Calu3 (cell line): ENCODE results near the gene BCL11A. TPM values are rescaled to one million over a fixed set of nuclear protein-coding genes. Genes with fewer than 3 reads are reported as not detected.

ENCODE experiments used
- BruUV-seq: library from RNA; stranded (reverse); fragments of 400-500 nt; replicated peaks from 2 replicates; lab custom pipeline; 2021; lab: Mats Ljungman, UMichigan
- CTCF ChIA-PET: fragments of 300-600 bp; sonication (Branson Sonifier 250); formaldehyde crosslinking; loops from one replicate; lab custom pipeline; 2022; ENCODE audit warnings: antibody characterized with exemption; lab: Charles Lee
- DNase-seq: peaks from one replicate; pipeline ENCODE4 v3.0.0; 2022
- H3K27ac Mint-ChIP-seq: one replicate; pipeline ENCODE4 v1.8.0; 2022; ENCODE audit warnings: mixed read lengths; ENCODE audit not compliant: unreplicated experiment
- H3K27me3 Mint-ChIP-seq: one replicate; pipeline ENCODE4 v1.8.0; 2022; ENCODE audit warnings: mixed read lengths; ENCODE audit not compliant: unreplicated experiment
- H3K36me3 Mint-ChIP-seq: one replicate; pipeline ENCODE4 v1.8.0; 2022; ENCODE audit warnings: mild to moderate bottlenecking, moderate library complexity, mixed read lengths; ENCODE audit not compliant: insufficient read depth, unreplicated experiment
- H3K4me1 Mint-ChIP-seq: one replicate; pipeline ENCODE4 v1.8.0; 2022; ENCODE audit warnings: mild to moderate bottlenecking, low read depth, mixed read lengths; ENCODE audit not compliant: unreplicated experiment
- H3K4me3 Mint-ChIP-seq: one replicate; pipeline ENCODE4 v1.8.0; 2022; ENCODE audit warnings: mild to moderate bottlenecking, low read depth, moderate library complexity, mixed read lengths; ENCODE audit not compliant: unreplicated experiment
- H3K9me3 Mint-ChIP-seq: one replicate; pipeline ENCODE4 v1.8.0; 2022; ENCODE audit warnings: low read depth, mixed read lengths; ENCODE audit not compliant: unreplicated experiment
- CTCF ChIP-seq: fragments of 200-600 bp; IDR thresholded peaks from one replicate; pipeline ENCODE4 v1.8.0; 2022; ENCODE audit warnings: antibody characterized with exemption; ENCODE audit not compliant: unreplicated experiment
- intact Hi-C: fragments of 100-400 bp; cut with micrococcal nuclease; formaldehyde crosslinking; loops from one replicate; pipeline ENCODE4 v1.10.0; 2022; ENCODE audit not compliant: unreplicated experiment
- total RNA-seq: library from RNA; stranded (reverse); gene quantifications from 2 replicates; pipeline ENCODE4 v1.2.3, GENCODE V29; 2022

BCL11A gene
- total RNA-seq, 1 experiment from 2014 or later, result 8.5 TPM

- Mint-ChIP-seq H3K27ac (no peak overlapping the region), H3K4me1 (peaks cover 16% of the 10 kb centered on the region)
These were observed 72.2 kb downstream of the BCL11A start for GRCh38 chr2:60481257-60481656.

DNA sequence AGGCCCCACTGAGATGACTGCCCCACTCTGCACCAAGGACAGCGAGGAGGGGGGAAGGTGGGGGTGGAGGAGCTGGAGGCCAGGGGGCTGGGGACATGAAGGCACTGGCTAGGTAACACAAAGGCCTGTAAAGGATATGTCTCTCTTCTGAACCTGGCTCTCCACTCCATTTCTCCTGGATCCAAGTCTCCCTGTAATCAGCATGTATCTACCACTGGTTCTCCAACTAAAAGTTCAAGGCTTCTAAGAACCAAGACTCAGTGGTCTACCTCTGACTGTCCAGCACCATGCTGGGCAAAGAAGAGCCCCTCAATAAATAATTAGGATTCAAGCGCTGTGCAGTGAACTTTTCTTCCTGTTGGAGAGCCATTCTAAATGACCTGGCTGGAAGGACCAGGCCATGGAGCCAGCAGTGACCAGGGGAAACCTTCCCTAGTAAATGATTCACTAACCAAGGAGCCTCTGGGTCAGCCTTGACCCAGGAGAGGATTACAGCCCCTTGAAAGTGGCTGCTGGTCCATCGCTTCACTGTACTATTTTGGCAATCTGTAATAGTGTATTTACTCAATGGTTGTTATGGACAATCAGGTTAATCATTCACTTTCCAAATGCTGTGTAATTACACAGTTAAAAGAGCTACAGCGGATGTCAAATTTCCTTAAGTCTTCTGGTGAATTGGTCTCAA, 73.2 kb downstream of the BCL11A start:
- no peaks in the 10 kb centered on the region for H3K9me3 Mint-ChIP-seq
- H3K4me1 Mint-ChIP-seq, result peaks cover 16% of the 10 kb centered on the region
- TF ChIP-seq CTCF, result no peak
- no TSS peak for BruUV-seq
- H3K27ac Mint-ChIP-seq, result no peak overlapping the region
- no peak for DNase-seq
- intact Hi-C loops, result no loop called here
- no peaks in the 10 kb centered on the region for H3K36me3 Mint-ChIP-seq
- H3K4me3 Mint-ChIP-seq, result no peak overlapping the region
- CTCF ChIA-PET, result no interaction called here
- peaks cover 34% of the 10 kb centered on the region for H3K27me3 Mint-ChIP-seq

More at GRCh38 chr2:60481257-60481656, 72.2 kb downstream of the BCL11A start:
- DNase-seq, result no peak
- peaks cover 34% of the 10 kb centered on the region for H3K27me3 Mint-ChIP-seq
- intact Hi-C loops, result no loop called here
- H3K36me3 Mint-ChIP-seq, result no peaks in the 10 kb centered on the region
- H3K9me3 Mint-ChIP-seq, result no peaks in the 10 kb centered on the region
- no peak for TF ChIP-seq CTCF
- BruUV-seq, result no TSS peak
- CTCF ChIA-PET, result no interaction called here
- no peak overlapping the region for H3K4me3 Mint-ChIP-seq

DNA sequence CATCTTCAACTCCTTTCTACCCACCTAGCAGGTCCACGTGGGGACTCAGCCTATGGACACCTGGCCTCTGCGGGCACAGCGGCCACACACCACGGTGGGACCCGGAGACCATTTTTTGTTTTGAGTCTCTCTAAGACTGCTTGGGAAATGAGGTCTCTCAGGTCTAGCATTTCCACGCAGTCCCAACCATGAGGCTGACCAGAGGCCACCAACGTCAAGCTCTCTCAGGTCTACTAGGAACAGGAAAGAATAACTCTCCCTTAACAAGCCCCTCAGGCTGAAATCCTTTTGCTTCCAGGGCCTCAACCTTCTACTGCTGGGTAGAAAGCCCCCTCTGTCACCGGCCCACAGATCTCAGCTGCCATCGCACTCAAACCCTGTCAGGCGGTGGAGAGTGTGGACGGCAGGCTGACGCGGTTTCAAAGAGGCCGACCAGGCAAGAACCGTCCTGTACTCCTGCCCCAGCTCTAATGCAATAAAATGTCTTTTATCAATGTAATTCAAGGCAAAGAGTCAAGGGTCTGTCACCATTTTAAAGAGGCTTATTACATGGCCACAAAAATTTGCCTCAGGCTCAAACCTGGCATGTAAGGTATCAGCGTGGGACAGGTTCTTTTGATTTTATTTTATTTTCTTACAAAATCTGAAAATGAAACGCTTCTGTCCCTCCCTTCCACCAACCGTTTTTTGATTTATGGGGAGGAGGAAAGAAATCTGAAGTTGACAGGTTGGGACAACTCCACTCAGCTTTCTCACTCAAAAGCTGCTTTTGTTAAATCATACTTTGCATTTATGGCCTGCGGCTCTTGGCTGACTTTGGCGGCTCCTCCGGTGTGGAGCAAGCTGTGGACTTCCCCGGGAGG, 74.0 kb downstream of the BCL11A start:
- Mint-ChIP-seq H3K27me3 (peaks cover 30% of the 10 kb centered on the region), H3K4me3 (no peak overlapping the region), H3K4me1 (peaks cover 16% of the 10 kb centered on the region), H3K36me3 (no peaks in the 10 kb centered on the region), H3K9me3 (no peaks in the 10 kb centered on the region), H3K27ac (no peak overlapping the region)
- TF ChIP-seq CTCF, result no peak
- BruUV-seq, result no TSS peak
- CTCF ChIA-PET, result no interaction called here
- no peak for DNase-seq
- intact Hi-C loops, result no loop called here

GRCh38 chr2:60478660-60479059, 74.8 kb downstream of the BCL11A start:
- no peak for TF ChIP-seq CTCF
- Mint-ChIP-seq H3K27me3 (peaks cover 22% of the 10 kb centered on the region), H3K9me3 (no peaks in the 10 kb centered on the region), H3K27ac (no peak overlapping the region), H3K4me1 (peaks cover 16% of the 10 kb centered on the region), H3K36me3 (no peaks in the 10 kb centered on the region), H3K4me3 (no peak overlapping the region)
- CTCF ChIA-PET, result no interaction called here
- intact Hi-C loops, result no loop called here
- DNase-seq, result no peak
- BruUV-seq, result no TSS peak
